Measurements from ENCODE around the gene PLPPR3. TPM values are rescaled to one million over a fixed set of nuclear protein-coding genes. Genes with fewer than 3 reads are reported as not detected.

PLPPR3 gene
- total and polyA plus RNA-seq, 10 of the 15 experiments (the other 5 are each of a cell fraction or from before 2014, with no cell fraction given), result 0.07 TPM; not detected in 9

DNA sequence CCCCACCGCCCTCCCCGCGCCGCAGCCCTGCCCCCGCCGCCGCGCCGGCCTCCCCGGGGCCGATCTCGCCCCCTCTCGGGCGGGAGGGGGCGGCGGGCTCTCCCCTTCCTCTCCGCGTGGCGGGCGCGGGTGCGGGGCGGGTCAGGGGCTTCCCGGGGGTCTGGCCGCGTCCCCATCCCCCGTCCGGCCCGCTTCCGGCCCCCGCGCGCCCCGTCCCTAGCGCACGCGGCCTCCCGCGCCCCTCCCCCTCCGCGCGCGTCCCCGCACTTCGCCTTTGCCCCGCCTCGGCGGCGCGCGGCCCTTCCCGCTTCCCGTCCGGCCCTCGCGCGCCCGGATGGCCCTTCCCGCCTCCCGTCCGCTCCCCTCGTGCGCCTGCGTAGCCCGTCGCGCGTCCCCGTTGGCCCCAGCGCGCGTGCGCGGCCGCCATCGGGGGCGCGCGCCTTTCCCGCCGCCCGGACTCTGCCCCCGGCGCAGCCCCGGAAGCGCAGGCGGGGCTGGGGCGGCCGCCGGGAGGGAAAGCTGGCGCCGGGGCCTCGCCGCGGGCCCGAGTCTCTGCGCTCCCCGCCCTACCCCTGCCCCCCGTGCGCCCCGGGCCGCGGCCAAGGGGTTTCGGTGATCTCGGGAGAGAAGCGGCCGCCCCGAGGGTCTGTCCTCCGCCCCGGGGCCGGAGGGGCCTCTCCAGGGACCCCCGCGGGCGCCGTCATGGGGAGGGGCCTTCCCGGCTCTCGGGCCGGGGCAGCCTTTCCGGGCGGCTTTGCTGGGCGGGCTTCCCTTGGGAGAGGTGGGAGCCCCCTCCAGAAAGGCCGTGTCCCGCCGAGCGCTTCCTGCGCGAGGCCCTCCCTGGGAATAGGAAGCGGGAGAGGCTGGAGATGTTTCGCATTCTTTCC, 24.0 kb downstream of the PLPPR3 start (continued):
- TF ChIP-seq, protein P1, sequence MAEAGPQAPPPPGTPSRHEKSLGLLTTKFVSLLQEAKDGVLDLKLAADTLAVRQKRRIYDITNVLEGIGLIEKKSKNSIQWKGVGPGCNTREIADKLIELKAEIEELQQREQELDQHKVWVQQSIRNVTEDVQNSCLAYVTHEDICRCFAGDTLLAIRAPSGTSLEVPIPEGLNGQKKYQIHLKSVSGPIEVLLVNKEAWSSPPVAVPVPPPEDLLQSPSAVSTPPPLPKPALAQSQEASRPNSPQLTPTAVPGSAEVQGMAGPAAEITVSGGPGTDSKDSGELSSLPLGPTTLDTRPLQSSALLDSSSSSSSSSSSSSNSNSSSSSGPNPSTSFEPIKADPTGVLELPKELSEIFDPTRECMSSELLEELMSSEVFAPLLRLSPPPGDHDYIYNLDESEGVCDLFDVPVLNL (IDR thresholded peaks at IDR 0.05; ENCODE audit: low read depth, low read length), result peak; percentile 72
- TF ChIP-seq BHLHE40 (IDR thresholded peaks at IDR 0.05; ENCODE audit: borderline replicate concordance in 1 of 2, low read depth in 2 of 2, low read length in 1 of 2) (peak in 1 of 2 experiments; percentile 78; a peak in 2 of 4 replicates), SMARCA5 (IDR thresholded peaks at IDR 0.05) (0 out of 2 replicates have a peak, but pooled peaks have one; percentile 47), JUNB (IDR thresholded peaks at IDR 0.05) (no peak), HDAC6 (IDR thresholded peaks at IDR 0.05; ENCODE audit: unreplicated experiment) (peak; percentile 87), CREB1 (IDR thresholded peaks at IDR 0.05; ENCODE audit: low read depth) (no peak), ZSCAN29 (IDR thresholded peaks at IDR 0.05) (0 out of 2 replicates have a peak, but pooled peaks have one; percentile 17), POLR2A (IDR thresholded peaks at IDR 0.05; ENCODE audit: low read depth, low read length) (peak; percentile 88), NRF1 (conservative IDR thresholded peaks at IDR 0.05; ENCODE audit: low read depth, low read length) (peak; percentile 92), SPI1 (IDR thresholded peaks at IDR 0.05; ENCODE audit: borderline replicate concordance, insufficient read depth, low read depth, low read length) (0 out of 2 replicates have a peak, but pooled peaks have one; percentile 21), RB1 (IDR thresholded peaks at IDR 0.05; ENCODE audit: borderline replicate concordance) (peak; percentile 97; the same call in 1 of the 2 replicates), MYC (IDR thresholded peaks at IDR 0.05; ENCODE audit: insufficient read depth, insufficient read length, insufficient replicate concordance, low read length, severe bottlenecking) (peak; percentile 76), ZNF24 (IDR thresholded peaks at IDR 0.05) (peak; percentile 46; the same call in 1 of the 2 replicates), TCF7 (IDR thresholded peaks at IDR 0.05; ENCODE audit: borderline replicate concordance) (no peak), YY1 (IDR thresholded peaks at IDR 0.05; ENCODE audit: low read depth, low read length) (peak; percentile 78; the same call in 1 of the 2 replicates), ASH2L (IDR thresholded peaks at IDR 0.05; ENCODE audit: borderline replicate concordance, low read depth) (0 out of 2 replicates have a peak, but pooled peaks have one; percentile 18)
- TF ChIP-seq, protein P2, sequence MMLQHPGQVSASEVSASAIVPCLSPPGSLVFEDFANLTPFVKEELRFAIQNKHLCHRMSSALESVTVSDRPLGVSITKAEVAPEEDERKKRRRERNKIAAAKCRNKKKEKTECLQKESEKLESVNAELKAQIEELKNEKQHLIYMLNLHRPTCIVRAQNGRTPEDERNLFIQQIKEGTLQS (IDR thresholded peaks at IDR 0.05; ENCODE audit: borderline replicate concordance, extremely low read depth, low read depth, low read length), result no peak
- TF ChIP-seq, protein P3, sequence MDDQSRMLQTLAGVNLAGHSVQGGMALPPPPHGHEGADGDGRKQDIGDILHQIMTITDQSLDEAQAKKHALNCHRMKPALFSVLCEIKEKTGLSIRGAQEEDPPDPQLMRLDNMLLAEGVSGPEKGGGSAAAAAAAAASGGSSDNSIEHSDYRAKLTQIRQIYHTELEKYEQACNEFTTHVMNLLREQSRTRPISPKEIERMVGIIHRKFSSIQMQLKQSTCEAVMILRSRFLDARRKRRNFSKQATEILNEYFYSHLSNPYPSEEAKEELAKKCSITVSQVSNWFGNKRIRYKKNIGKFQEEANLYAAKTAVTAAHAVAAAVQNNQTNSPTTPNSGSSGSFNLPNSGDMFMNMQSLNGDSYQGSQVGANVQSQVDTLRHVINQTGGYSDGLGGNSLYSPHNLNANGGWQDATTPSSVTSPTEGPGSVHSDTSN (IDR thresholded peaks at IDR 0.05; ENCODE audit: insufficient replicate concordance, low read depth, low read length), result no peak

Data from GM12878 (cell line).